Ovary (tissue), 3 donors: Measurements from ENCODE around the gene SERP1.

Experiments
- EP300 ChIP-seq: sonication (generic); formaldehyde crosslinking; IDR thresholded peaks from one replicate; pipeline ENCODE4 v1.6.1; 2017; ENCODE audit warnings: antibody characterized with exemption
- TF ChIP-seq, protein P1 (sequence below), 3 donors: fragments of 450-650 bp in 2 of 3; fragments of 200-600 bp in 1 of 3; IDR thresholded peaks; one replicate each; pipeline versions ENCODE4 v1.5.1 to v1.8.0; 2016 to 2022; ENCODE audit warnings: antibody characterized with exemption in 3 of 3, mild to moderate bottlenecking in 1 of 3
- donor health status: DM: no; HTN: no; CAD: no.

- no peak for TF ChIP-seq EP300
- TF ChIP-seq, protein P1, sequence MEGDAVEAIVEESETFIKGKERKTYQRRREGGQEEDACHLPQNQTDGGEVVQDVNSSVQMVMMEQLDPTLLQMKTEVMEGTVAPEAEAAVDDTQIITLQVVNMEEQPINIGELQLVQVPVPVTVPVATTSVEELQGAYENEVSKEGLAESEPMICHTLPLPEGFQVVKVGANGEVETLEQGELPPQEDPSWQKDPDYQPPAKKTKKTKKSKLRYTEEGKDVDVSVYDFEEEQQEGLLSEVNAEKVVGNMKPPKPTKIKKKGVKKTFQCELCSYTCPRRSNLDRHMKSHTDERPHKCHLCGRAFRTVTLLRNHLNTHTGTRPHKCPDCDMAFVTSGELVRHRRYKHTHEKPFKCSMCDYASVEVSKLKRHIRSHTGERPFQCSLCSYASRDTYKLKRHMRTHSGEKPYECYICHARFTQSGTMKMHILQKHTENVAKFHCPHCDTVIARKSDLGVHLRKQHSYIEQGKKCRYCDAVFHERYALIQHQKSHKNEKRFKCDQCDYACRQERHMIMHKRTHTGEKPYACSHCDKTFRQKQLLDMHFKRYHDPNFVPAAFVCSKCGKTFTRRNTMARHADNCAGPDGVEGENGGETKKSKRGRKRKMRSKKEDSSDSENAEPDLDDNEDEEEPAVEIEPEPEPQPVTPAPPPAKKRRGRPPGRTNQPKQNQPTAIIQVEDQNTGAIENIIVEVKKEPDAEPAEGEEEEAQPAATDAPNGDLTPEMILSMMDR (IDR thresholded peaks at IDR 0.05) = no peak
These were observed 48.3 kb downstream of the SERP1 start for GRCh38 chr3:150497956-150498355.
